GOT3 (cell line): ENCODE data around the gene SOX9.

Experiments
- DNase-seq: peaks from one replicate; lab custom pipeline; 2025; ENCODE audit warnings: mixed read lengths; lab: John Stamatoyannopoulos, UW

Gene SOX9

GRCh38 chr17:72162569-72162968, 41.7 kb downstream of the SOX9 start:
- no peak for DNase-seq

DNA sequence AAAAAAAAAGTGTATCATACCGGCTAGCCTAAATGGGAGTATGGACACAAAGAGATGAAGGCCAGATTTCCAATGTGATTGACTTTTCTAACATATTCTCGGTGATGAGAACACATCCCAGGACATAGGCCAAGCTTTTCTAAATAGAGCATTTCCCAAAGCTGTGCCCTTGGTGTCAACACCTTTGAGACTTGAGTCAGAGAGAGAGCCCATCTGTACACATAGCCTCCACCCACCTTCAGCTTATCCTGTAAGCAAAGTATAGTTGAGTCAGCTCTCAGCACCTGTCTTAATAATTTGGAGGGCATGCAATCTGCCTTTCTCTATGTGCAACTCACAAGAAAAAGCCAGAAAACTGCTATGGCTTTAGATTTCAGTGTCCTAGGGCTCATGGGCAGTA, 42.7 kb downstream of the SOX9 start:
- no peak for DNase-seq

DNA sequence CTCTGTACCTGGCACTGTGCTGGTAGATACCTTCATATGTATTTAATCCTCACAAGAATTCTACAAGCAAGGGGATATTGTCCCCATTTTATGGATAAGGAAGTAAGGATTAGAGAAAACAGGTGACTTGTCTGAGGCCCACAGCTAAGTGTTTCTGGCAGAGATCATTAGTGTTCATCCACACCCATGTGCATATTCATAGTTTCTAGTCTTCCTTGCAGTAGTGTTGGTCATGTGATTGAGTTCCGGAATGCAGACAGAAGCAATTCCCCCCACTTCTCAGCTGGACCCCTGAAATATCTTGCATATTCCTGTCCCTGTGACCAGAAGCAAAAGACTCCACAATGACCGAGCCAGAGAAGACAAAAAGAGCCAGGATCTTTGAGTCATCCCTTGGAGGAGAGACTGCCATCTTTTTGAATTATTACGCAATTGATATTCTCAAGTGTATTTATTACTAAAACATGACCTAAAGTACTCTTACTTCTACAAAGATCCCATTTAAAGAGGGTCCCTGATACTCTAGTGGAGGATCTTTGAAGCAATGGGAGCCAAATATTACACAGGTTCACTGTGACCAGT, 43.4 kb downstream of the SOX9 start:
- no peak for DNase-seq

DNA sequence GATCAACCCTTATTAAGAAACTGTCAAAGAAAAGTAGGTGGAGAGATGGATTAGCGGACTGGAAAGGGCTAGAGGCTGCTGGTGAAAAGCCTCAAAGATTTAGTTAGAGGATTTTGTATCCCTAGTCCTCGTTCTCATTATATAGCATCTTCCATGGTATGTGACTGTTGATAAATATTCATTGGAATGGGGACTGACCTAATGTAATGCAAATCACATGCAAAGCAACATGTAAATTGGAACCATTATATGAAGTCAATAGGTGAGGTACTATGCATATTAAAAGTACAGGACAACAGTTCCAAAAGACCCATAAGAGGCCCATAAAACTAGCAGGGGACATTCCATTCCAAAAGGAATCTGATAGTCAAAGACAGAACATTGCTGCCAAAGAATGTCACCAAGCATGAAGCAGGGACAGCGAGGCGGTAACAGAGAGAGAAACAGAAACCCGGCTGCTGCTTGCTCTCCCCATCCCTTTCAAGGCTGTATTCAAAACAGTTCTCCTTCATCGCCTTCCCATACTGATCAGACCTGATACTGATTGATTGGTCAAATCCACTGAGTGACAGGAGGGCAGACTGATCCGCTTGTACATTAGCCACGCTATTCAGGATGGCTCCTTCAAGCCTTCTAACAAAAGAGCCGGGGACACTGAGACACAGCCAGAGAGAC, 44.5 kb downstream of the SOX9 start:
- DNase-seq: no peak

- no peak for DNase-seq
These were observed 45.1 kb downstream of the SOX9 start for GRCh38 chr17:72165867-72166439.

GRCh38 chr17:72167593-72167992, 46.8 kb downstream of the SOX9 start:
- no peak for DNase-seq

DNA sequence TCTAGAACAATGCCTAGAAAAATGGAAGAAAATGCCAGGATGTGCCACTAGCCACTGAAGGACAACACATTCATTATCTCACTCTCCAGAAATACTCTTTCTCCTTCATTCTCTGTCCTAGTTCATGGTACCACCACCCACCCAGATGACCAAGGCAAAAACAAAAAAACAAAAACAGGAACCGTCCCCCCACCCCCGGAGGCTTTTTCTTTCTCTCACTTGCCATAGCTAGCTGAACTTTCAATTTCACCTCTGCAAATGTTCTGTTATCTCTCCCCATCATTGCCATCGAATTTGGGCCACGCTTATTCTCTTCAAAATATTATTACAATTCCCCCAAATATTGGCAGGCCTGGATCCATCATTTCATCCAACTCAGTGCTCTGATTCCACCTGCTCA, 49.0 kb downstream of the SOX9 start:
- DNase-seq: no peak

DNA sequence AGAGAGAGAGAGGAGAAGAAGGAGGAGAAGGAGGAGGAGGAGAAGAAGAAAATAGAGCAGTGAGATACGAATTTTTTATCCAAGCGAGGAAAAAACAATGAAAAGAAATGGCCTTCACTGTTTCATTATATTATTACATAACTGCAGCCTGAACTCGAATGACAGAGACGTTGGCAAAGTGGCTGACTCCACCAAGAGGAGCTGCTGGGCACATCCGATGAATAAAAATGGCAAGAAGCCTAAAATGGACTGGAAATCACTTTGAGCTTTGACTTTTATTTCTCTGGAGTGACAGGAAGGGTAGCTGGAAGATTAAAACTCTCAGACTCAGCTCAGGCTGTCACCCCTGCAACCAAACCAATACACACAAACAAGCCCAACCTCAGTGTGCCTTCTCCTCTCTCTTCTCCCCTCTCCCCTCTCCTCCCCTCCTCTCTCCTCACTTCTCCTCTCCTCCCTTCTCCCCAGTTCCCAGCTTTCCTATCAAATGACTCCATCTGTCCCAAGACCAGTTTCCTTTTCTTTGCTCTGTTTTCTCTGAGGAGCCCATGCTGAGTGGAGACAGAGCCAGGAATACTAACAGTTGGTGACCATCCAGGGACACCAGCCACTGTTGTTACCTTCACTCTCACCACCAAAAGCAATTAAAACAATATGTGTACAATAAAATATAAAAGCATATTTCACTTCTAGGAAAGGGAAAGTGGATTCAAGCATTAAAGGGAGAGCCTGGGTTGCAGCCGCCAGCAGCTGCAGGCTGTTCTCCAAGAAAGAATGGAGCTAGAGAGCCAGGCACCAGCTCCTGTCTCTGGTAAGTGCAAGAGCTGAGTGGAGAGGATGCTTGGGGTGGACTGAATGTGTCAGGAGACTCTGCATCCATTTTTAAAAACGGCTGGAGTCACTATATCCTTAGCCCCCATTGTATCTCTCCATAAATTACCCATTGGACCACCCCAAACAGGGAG, 51.2 kb downstream of the SOX9 start:
- DNase-seq: no peak

- DNase-seq: no peak
These were observed 52.8 kb downstream of the SOX9 start for GRCh38 chr17:72173499-72174116.

DNA sequence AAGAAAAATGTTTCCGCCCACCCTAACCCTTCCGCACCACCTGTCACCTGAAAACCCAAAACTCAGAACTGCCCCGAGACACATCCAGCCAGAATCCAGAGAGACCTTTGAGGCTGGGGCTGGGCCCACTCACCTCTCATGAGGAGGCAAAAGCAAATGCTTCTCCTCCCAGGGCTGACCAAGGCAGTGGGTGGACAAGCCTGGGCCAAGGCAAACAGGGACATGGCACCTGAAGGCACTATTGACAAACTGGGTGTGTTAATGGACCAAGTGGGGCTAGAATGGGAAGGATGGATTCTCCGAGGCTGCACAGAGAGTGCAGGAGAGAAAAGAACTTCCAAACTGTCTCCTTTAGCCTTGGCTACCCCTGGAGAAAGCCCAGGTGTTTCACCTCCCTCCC, 54.4 kb downstream of the SOX9 start:
- no peak for DNase-seq
